Right lobe of liver (tissue), 6 donors: ENCODE data around the gene RNASE13. TPM values are rescaled to one million over a fixed set of nuclear protein-coding genes. Genes with fewer than 3 reads are reported as not detected.

Source experiments
- ATAC-seq, 4 donors: fragments of 200-7000 bp; cut with Tn5 transposase; one replicate each; pipeline ENCODE4 v1.9.1; 2020; ENCODE audit warnings: mild to moderate bottlenecking in 4 of 4, moderate library complexity in 4 of 4
- DNase-seq, 3 donors: peaks; one replicate each; pipeline ENCODE4 v3.0.0-alpha.2; 2020
- H3K27ac ChIP-seq, 3 donors: fragments of 200-600 bp; one replicate each; pipeline ENCODE4 v1.8.0; 2022
- H3K27me3 ChIP-seq, 2 donors: fragments of 200-600 bp; one replicate each; pipeline ENCODE4 v1.8.0; 2022
- H3K36me3 ChIP-seq, 4 donors: fragments of 200-600 bp; sonication (generic) in 1 of 4; one replicate each; pipeline versions ENCODE4 v1.5.1 to v1.8.0; 2017 to 2022; ENCODE audit warnings: control low read depth in 1 of 4
- H3K4me1 ChIP-seq, 4 donors: fragments of 200-600 bp; sonication (generic) in 1 of 4; one replicate each; pipeline versions ENCODE4 v1.5.1 to v1.8.0; 2017 to 2022; ENCODE audit warnings: control low read depth in 1 of 4
- H3K4me3 ChIP-seq, 3 donors: fragments of 200-600 bp; one replicate each; pipeline ENCODE4 v1.8.0; 2022
- H3K9me3 ChIP-seq, 4 donors: fragments of 200-600 bp; sonication (generic) in 1 of 4; one replicate each; pipeline versions ENCODE4 v1.5.1 to v1.8.0; 2017 to 2022; ENCODE audit warnings: control low read depth in 1 of 4
- POLR2A ChIP-seq: fragments of 450-650 bp; IDR thresholded peaks from one replicate; pipeline ENCODE4 v1.6.1; 2017; ENCODE audit warnings: antibody characterized with exemption, mild to moderate bottlenecking
- WGBS: methylation state at CpG from one replicate; pipeline ENCODE4 v1.1.6; 2018; ENCODE audit warnings: low coverage, low lambda C conversion rate; ENCODE audit not compliant: insufficient coverage; ENCODE audit errors: missing lambda C conversion rate; 5-methylcytosine and 5-hydroxymethylcytosine counted together
- intact Hi-C, 2 donors: fragments of 100-400 bp; cut with DNase I; formaldehyde crosslinking; loops; one replicate each; pipeline versions ENCODE4 v1.11.2 to v1.14.1; 2022
- total RNA-seq, 6 experiments: library from RNA; depleted of rRNA in 2 of 6; stranded (reverse); fragments of >200 nt in 2 of 6; fragmentation: NEBNext Ultra II Directional in 3 of 6; extraction: Animal tissue kit (Norgen Biotek cat#: 25700) in 3 of 6; gene quantifications; one replicate each; pipeline versions ENCODE4 v1.1.0 to v1.2.4, GENCODE V29; 2016 to 2023
- TF ChIP-seq, protein P1 (sequence below), 4 donors: fragments of 200-600 bp in 3 of 4; fragments of 450-650 bp in 1 of 4; IDR thresholded peaks; one replicate each; pipeline versions ENCODE4 v1.5.1 to v1.8.0; 2016 to 2022; ENCODE audit warnings: antibody characterized with exemption in 4 of 4, mild to moderate bottlenecking in 2 of 4
- donor health status: DM: no; HTN: yes; CAD: no.
- donor health status: DM: no; HTN: no; CAD: no.
- donor health status: DM: no; HTN: no; CAD: no.
- donor health status: DM: no; HTN: yes; CAD: no.
- donor health status: DM: no; HTN: yes; CAD: no.

RNASE13 gene
- total RNA-seq, 6 experiments from 2014 or later, result not detected

DNA sequence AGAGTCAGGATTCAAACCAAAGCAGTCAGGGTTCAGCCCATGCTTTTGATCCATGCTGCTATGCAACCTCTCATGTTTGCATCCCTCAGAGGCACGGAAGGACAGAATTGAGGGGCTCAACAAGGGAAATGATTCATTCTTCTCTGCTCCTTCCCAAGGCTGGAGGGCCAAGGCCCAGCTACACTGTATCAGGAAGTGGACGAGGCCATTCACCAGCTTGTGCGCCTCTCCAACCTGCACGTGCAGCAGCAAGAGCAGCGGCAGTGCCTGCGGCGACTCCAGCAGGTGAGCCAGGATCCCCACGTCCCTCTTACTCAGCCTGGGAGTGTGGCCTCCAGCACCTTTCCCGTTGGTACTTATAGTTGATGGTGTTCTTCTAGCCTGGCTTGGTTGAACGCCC, 44.1 kb upstream of the RNASE13 start:
- WGBS, result 62% methylated on average over 5 of the region's 10 CpGs
- peaks cover 0 to 62% (median 27%) of the 10 kb centered on the region in 4 donors for H3K36me3 ChIP-seq
- no peak overlapping the region for H3K27ac ChIP-seq
- no peaks in the 10 kb centered on the region for H3K9me3 ChIP-seq
- intact Hi-C loops, result no loop called here
- DNase-seq (no peak), ATAC-seq (no peak)
- peaks cover 0 to 6% (median 2%) of the 10 kb centered on the region in 4 donors for H3K4me1 ChIP-seq
- TF ChIP-seq, protein P1, sequence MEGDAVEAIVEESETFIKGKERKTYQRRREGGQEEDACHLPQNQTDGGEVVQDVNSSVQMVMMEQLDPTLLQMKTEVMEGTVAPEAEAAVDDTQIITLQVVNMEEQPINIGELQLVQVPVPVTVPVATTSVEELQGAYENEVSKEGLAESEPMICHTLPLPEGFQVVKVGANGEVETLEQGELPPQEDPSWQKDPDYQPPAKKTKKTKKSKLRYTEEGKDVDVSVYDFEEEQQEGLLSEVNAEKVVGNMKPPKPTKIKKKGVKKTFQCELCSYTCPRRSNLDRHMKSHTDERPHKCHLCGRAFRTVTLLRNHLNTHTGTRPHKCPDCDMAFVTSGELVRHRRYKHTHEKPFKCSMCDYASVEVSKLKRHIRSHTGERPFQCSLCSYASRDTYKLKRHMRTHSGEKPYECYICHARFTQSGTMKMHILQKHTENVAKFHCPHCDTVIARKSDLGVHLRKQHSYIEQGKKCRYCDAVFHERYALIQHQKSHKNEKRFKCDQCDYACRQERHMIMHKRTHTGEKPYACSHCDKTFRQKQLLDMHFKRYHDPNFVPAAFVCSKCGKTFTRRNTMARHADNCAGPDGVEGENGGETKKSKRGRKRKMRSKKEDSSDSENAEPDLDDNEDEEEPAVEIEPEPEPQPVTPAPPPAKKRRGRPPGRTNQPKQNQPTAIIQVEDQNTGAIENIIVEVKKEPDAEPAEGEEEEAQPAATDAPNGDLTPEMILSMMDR (IDR thresholded peaks at IDR 0.05), result no peak
- TF ChIP-seq POLR2A, result no peak
- no peak overlapping the region for H3K4me3 ChIP-seq
- H3K27me3 ChIP-seq, result no peaks in the 10 kb centered on the region

DNA sequence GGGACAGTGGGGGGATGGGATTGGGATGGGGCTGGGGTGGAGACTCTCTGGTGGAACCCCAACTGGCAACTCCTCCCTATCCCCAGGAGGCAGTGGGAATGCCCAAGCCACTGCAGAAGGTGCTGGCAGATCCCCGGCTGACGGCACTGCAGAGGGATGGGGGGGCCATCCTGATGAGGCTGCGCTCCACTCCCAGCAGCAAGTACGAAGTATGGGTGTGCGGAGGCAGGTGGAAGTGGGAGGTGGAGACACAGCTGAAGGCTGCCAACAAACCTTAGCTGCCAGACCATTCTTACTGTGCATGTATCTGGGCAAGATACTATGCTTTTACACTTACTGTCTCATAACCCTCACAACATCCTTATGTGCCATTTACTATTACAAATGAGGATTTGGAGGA, 43.7 kb upstream of the RNASE13 start:
- Histone ChIP-seq H3K36me3 (peaks cover 0 to 62% (median 27%) of the 10 kb centered on the region in 4 donors), H3K27me3 (no peaks in the 10 kb centered on the region), H3K4me1 (peaks cover 0 to 1% (median 0%) of the 10 kb centered on the region in 4 donors), H3K4me3 (no peak overlapping the region), H3K27ac (no peak overlapping the region), H3K9me3 (no peaks in the 10 kb centered on the region)
- WGBS, result 100% methylated on average over 2 of the region's 5 CpGs
- ATAC-seq (no peak), DNase-seq (no peak)
- intact Hi-C loops, result no loop called here
- TF ChIP-seq, protein P1 (IDR thresholded peaks at IDR 0.05), result no peak
- TF ChIP-seq POLR2A, result no peak

DNA sequence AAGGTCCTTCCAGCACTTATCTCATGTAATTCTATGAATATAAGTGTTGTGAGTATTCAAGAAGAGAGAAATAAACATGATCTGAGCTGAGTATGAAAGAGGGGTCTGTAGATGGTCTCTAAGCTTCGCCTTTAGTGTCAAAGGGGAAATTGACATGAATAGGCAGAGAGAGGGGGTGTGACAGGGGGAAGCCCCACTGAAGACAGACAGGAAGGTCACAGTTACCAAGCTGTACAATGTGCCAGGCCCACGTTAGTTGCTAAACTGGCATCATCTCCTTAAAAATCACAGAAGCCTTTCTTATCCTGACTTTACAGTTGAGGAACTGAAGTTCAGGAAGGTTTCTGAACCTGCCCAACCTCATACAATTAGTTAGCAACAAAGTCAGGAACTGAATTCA, 43.1 kb upstream of the RNASE13 start:
- 80% methylated on average over 1 of the region's 2 CpGs for WGBS
- intact Hi-C loops, result no loop called here

DNA sequence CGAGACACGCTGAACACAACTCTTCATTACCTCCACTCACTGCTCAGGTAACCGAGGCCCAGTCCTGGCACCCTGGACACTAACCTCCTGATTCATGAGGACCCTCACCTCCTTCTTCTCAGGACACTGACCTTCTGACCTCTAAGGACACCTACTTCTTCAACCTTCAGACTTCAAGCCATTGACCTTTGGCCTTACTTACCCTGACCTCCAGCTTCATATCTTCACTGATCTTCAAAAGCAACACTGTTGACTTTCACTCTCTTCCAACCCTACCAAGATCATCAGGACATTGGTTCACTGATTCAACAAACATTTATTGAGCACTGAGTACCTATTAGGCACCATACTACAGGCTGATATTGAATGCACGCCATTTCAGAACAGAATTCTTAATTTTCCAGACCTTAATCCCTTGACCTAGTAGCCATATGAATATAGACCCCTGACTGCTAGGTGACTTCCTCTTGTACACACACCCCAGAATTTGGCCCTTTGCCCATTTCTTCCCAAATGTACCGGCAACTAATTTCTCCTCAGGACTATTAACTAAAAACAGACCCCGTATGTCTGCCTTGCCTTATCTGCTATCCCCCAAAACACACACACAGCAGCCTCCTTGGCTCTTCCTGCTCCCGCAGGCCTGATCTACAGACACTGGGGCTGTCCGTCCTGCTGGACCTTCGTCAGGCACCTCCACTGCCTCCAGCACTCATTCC, 41.3 kb upstream of the RNASE13 start:
- Histone ChIP-seq H3K9me3 (no peaks in the 10 kb centered on the region), H3K4me1 (peaks cover 0 to 8% (median 0%) of the 10 kb centered on the region in 4 donors), H3K27me3 (no peaks in the 10 kb centered on the region), H3K27ac (no peak overlapping the region), H3K4me3 (no peak overlapping the region), H3K36me3 (peaks cover 0 to 48% (median 14%) of the 10 kb centered on the region in 4 donors)
- intact Hi-C loops, result no loop called here
- TF ChIP-seq, protein P1 (IDR thresholded peaks at IDR 0.05), result no peak
- TF ChIP-seq POLR2A, result no peak
- DNase-seq, result no peak
- no peak for ATAC-seq
- WGBS, result 81% methylated on average over 7 of the region's 9 CpGs

More for the DNA sequence above, 43.1 kb upstream of the RNASE13 start:
- H3K27ac ChIP-seq, result no peak overlapping the region
- no peaks in the 10 kb centered on the region for H3K27me3 ChIP-seq
- H3K4me1 ChIP-seq, result no peaks in the 10 kb centered on the region
- H3K9me3 ChIP-seq, result no peaks in the 10 kb centered on the region
- DNase-seq (no peak), ATAC-seq (no peak)
- no peak overlapping the region for H3K4me3 ChIP-seq
- TF ChIP-seq, protein P1 (IDR thresholded peaks at IDR 0.05), result no peak
- no peak for TF ChIP-seq POLR2A
- peaks cover 0 to 59% (median 26%) of the 10 kb centered on the region in 4 donors for H3K36me3 ChIP-seq
